Nephron progenitor cell (in vitro differentiated cells): ENCODE results near the gene ZNF618.

Experiments used
- DNase-seq: peaks from one replicate; pipeline ENCODE4 v3.0.0; 2021
- H3K27ac Mint-ChIP-seq: 2 replicates; pipeline ENCODE4 v1.8.0; 2021; ENCODE audit warnings: mild to moderate bottlenecking, moderate library complexity, mixed read lengths
- H3K27me3 Mint-ChIP-seq: 2 replicates; pipeline ENCODE4 v1.8.0; 2021; ENCODE audit warnings: mild to moderate bottlenecking, low read depth, mixed read lengths; ENCODE audit not compliant: poor library complexity
- H3K36me3 Mint-ChIP-seq: 2 replicates; pipeline ENCODE4 v1.8.0; 2021; ENCODE audit warnings: low read depth, mixed read lengths
- H3K4me1 Mint-ChIP-seq: 2 replicates; pipeline ENCODE4 v1.8.0; 2021; ENCODE audit warnings: mixed read lengths
- H3K4me3 Mint-ChIP-seq: 2 replicates; pipeline ENCODE4 v1.8.0; 2021; ENCODE audit warnings: mild to moderate bottlenecking, moderate library complexity, mixed read lengths
- H3K9me3 Mint-ChIP-seq: 2 replicates; pipeline ENCODE4 v1.8.0; 2021; ENCODE audit warnings: mild to moderate bottlenecking, moderate library complexity, mixed read lengths
- CTCF ChIP-seq: fragments of 200-600 bp; sonication (generic); IDR thresholded peaks from 2 replicates; pipeline ENCODE4 v1.5.0; 2021; ENCODE audit warnings: antibody characterized with exemption

Gene ZNF618

GRCh38 chr9:113940077-113940476 lies 64.0 kb downstream of the ZNF618 start:
- Mint-ChIP-seq H3K4me3 (no peak overlapping the region), H3K9me3 (peaks cover 9% of the 10 kb centered on the region), H3K27ac (peak overlapping the region; percentile 29), H3K27me3 (peaks cover 3% of the 10 kb centered on the region), H3K4me1 (no peaks in the 10 kb centered on the region), H3K36me3 (peaks cover 50% of the 10 kb centered on the region)
- no peak for DNase-seq
- no peak for TF ChIP-seq CTCF

GRCh38 chr9:113941056-113941455 lies 64.9 kb downstream of the ZNF618 start:
- H3K36me3 Mint-ChIP-seq, result peaks cover 54% of the 10 kb centered on the region
- no peak overlapping the region for H3K4me3 Mint-ChIP-seq
- peaks cover 1% of the 10 kb centered on the region for H3K4me1 Mint-ChIP-seq
- peaks cover 3% of the 10 kb centered on the region for H3K27me3 Mint-ChIP-seq
- no peak overlapping the region for H3K27ac Mint-ChIP-seq
- peaks cover 9% of the 10 kb centered on the region for H3K9me3 Mint-ChIP-seq
- TF ChIP-seq CTCF, result no peak
- no peak for DNase-seq

GRCh38 chr9:113941526-113941925 lies 65.4 kb downstream of the ZNF618 start:
- H3K27me3 Mint-ChIP-seq, result peaks cover 3% of the 10 kb centered on the region
- H3K27ac Mint-ChIP-seq, result no peak overlapping the region
- no peak for DNase-seq
- peaks cover 9% of the 10 kb centered on the region for H3K9me3 Mint-ChIP-seq
- TF ChIP-seq CTCF, result no peak
- H3K36me3 Mint-ChIP-seq, result peaks cover 54% of the 10 kb centered on the region
- H3K4me1 Mint-ChIP-seq, result peaks cover 6% of the 10 kb centered on the region
- H3K4me3 Mint-ChIP-seq, result no peak overlapping the region

GRCh38 chr9:113943112-113944009 lies 67.3 kb downstream of the ZNF618 start:
- Mint-ChIP-seq H3K4me3 (no peak overlapping the region), H3K4me1 (peaks cover 12% of the 10 kb centered on the region), H3K27me3 (peaks cover 3% of the 10 kb centered on the region), H3K36me3 (peaks cover 57% of the 10 kb centered on the region), H3K9me3 (peaks cover 9% of the 10 kb centered on the region), H3K27ac (no peak overlapping the region)
- no peak for DNase-seq
- TF ChIP-seq CTCF, result no peak

- H3K4me1 Mint-ChIP-seq, result peaks cover 12% of the 10 kb centered on the region
Measured at GRCh38 chr9:113945784-113946183, 69.7 kb downstream of the ZNF618 start.

More at GRCh38 chr9:113945784-113946183, 69.7 kb downstream of the ZNF618 start:
- Mint-ChIP-seq H3K4me3 (no peak overlapping the region), H3K9me3 (peaks cover 3% of the 10 kb centered on the region), H3K27me3 (peaks cover 3% of the 10 kb centered on the region), H3K36me3 (peaks cover 46% of the 10 kb centered on the region), H3K27ac (peak overlapping the region; percentile 64)
- DNase-seq, result no peak
- TF ChIP-seq CTCF, result no peak
